NCI-H1417 treated with DMSO at 0.1 percent for 48 hours (cell line): ENCODE results near the gene CD2BP2.
A peak's percentile ranks its signal among the peaks of the same experiment; 100 is the strongest.

Experiments used
- DNase-seq: peaks from one replicate; lab custom pipeline; 2025; lab: John Stamatoyannopoulos, UW

CD2BP2 gene

DNA sequence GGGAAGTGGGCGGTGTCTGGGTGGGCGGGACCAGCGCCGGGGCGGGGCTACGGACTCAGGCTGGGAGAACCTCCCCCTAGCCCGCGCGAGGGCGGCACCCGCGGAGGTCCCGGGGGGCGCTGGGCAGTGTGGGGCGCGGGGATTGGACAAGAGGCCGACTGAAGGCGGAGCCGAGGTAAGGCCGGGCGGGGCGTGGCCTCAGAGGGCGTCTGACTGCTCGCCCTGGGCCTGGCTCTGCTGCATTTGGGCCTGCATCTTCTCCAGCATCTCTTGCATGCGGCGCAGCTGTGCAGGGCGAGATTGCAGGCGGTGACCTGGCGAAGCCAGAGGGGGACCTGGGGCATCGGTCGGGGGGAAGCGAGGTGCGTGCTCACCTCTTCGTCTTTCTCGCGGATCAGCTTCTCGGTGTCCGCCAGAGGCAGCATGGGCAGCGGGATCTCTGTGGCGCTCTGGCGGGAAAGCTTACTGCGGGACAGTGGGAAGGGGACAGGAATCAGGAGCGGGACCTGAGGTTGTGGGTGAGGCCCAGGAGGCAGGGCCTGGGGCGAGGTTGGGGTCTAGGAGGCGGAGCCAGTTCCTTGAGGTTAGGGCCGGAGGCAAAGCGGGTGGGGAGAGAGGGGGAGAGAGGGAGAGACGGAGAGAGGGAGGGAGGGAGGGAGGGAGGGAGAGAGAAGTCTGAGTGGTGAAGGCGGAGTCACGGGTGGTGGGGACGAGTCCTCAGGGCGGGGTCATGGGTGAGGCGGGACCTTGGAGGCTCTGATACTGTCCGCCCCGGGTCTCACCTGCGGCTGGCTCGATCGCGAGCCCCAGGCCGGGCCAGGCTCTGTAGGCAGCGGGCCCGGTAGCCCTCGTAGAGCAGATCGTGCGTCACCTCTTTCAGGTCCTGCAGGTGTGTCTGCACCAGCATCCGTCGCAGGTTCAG is 23.4 kb upstream of the CD2BP2 start:
- peak; percentile 55 for DNase-seq

- DNase-seq = peak; percentile 63
Measured at GRCh38 chr16:30377812-30378235, 22.7 kb upstream of the CD2BP2 start.

DNA sequence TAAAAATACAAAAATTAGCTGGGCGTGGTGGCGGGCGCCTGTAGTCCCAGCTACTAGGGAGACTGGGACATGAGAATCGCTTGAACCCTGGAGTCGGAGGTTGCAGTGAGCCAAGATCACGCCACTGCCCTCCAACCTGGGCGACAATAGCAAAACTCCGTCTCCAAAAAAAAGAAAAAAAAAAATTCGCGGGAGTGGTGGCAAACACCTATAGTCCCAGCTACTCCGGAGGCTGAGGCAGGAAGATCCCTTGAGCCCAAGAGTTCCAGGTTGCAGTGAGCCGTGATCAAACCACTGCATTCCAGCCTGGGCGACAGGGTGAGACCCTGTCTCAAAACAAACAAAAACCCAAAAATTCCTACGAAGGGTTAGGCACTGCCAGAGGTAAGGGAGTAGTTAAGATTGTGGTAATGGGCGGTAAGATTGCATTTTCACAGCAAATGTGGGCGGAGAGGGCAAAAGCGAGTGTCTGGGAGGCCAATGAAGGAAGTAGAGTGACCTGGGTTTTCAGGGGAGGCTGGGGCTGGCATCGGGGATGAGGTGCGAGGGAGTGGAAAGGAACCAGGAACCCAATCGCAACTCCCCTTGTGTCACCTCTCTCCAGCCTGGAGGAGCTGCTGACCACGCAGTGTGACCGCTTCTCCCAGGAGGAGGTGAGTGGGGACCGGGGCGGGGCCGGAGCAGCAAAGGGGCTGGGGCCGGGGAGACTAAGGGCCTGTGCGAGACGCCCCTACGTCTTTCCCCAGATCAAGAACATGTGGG is 22.1 kb upstream of the CD2BP2 start:
- no peak for DNase-seq

- DNase-seq = no peak
Measured at GRCh38 chr16:30376461-30376902, 21.4 kb upstream of the CD2BP2 start.

DNA sequence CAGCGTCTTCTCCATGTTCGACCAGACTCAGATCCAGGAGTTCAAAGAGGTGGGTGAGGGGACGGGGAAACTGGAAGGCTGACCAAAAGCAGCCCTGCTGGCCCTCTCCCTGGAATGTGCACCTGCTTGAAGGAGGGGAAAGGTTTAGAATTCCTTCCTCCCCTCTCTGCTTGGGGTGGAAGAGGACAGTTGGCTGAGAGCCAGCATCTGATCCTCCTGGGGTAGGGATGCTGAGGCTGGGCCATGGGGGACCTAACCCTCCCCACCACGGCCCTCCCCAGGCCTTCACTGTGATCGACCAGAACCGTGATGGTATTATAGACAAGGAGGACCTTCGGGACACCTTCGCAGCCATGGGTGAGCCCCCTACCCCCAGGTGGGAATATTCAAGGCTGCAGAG is 20.8 kb upstream of the CD2BP2 start:
- no peak for DNase-seq

- no peak for DNase-seq
Measured at GRCh38 chr16:30374538-30374937, 19.4 kb upstream of the CD2BP2 start, which contains the start of gene MYL11. MYL11 (plus strand) TSS chr16:30374802; CDS start chr16:30374858, 56 bp downstream.

DNA sequence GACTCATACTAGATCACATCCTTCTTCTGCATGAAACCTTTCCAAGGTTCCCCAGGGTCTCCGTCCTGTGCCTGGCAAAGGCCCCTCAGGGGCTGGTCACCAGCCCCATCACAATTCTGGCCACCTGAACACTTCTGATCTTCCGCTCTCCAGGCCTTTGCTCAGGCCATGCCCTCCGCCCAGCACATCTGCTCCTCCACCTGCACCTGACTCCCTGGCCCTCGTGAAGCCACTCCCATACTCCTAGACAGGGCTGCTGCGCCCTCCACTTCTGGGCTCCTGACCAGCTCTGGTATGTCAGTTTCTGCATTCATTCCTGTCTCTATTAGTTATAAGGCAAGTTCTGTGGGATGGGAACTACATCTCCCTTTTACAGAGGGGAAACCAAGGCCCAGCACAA is 17.6 kb upstream of the CD2BP2 start:
- DNase-seq = no peak

DNA sequence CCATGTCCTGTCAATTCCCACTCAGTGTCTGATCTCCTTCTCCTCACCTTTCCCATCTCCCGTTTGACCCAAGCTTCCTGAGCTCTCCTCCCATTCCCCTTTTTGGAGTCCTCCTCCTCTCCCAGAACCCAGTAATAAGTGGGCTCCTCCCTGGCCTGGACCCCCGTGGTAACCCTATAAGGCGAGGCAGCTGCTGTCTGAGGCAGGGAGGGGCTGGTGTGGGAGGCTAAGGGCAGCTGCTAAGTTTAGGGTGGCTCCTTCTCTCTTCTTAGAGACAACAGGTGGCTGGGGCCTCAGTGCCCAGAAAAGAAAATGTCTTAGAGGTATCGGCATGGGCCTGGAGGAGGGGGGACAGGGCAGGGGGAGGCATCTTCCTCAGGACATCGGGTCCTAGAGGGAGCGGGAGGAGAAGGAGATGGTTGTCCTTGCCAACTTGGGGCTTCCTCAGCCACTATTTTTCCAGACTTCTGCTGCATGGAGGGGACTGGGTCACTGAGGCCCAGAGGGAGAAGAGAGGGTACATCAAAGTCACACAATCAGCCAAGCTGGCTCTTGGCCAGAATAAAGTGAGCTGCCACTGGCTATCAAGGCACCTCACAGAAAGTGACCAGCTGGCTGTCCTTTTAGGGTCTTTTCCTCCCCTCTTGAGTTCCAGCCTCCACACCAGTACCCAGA is 17.1 kb upstream of the CD2BP2 start:
- no peak for DNase-seq

GRCh38 chr16:30371248-30371816 is 16.2 kb upstream of the CD2BP2 start:
- no peak for DNase-seq

GRCh38 chr16:30370456-30371247 is 15.5 kb upstream of the CD2BP2 start, which contains the start of gene TBC1D10B:
TBC1D10B (minus strand) TSS chr16:30370494; CDS start chr16:30370183, 311 bp downstream.
- peak; percentile 99 for DNase-seq

DNA sequence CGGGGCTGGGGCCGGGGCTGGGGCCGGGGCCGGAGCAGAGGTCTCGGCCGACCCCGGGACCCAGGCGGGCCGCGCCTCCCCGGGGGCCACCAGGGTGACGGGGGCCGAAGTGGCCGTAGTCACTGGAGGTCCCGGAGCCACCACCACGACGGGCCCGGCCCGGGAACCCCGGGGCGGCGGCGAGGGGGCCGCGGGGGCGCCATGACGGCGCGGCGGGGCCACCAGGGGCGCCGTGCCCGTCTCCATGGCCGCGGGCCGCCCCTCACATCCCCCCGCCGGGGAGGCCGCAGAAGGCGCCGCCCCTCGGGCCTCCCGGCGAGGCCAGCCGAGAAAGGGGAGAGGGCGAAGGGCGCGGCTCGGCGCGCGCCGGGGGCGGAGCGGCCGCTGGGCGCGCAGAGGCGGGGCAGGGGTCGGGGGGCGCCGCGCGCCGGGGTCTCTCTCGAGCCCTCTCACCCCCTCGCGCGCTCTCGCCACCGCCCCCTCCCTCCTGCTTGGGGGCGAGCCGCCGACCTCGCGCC is 14.9 kb upstream of the CD2BP2 start:
- DNase-seq = no peak

DNA sequence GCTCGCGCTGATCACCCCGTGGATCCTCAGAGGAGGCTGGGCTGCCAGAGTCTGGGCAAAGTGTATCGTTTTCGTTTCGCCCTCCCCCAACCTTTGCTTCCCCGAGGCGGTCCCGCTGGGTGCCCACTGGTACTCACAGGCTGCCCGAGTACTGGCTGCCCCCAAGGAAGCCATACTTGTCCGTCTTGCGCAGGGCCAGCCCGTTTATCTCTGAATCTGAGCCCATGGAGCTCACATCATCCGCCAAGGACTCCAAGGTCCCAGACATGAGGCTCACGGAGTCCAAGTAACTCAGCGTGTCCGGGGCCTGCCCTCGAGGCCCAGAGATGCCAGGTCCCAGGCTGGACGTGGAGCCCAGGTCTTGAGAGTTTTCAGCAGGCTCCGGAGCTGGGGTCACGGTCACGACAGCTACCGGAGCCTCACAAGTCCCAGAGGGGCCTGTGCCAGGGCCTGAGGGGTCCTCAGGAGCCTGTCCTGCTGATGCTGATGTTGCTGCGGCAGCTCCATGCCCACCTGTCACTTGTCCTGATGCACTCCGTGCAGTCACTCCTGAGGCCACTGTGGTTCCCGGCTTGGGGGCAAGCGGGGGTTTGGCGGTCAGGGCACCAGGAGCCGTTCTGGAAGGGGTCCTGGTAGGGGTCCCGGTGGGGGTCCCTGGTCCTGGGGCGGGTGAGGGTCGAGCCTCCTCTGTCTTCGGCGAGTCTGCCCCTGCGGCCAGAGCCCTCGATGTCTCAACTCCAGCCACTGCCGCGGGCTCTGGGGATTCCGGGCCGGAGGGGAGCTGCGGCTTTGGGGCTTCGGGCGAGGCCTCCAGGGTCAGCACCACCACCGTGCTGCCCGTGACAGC is 14.2 kb upstream of the CD2BP2 start:
- no peak for DNase-seq

DNA sequence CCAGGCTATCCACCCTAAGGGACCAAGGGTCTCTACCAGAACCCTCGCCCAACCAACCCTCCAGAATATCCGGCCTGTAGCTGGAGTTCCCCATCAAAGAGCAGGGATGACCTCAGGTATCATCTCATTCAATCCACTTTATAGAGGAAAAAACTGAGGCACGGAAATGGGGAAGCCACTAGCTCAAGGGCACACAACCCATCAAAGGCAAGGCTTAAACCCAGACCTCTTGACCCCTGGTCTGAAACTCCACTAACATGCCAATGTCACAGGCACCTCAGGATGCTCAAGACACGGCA is 13.6 kb upstream of the CD2BP2 start:
- DNase-seq = no peak

DNA sequence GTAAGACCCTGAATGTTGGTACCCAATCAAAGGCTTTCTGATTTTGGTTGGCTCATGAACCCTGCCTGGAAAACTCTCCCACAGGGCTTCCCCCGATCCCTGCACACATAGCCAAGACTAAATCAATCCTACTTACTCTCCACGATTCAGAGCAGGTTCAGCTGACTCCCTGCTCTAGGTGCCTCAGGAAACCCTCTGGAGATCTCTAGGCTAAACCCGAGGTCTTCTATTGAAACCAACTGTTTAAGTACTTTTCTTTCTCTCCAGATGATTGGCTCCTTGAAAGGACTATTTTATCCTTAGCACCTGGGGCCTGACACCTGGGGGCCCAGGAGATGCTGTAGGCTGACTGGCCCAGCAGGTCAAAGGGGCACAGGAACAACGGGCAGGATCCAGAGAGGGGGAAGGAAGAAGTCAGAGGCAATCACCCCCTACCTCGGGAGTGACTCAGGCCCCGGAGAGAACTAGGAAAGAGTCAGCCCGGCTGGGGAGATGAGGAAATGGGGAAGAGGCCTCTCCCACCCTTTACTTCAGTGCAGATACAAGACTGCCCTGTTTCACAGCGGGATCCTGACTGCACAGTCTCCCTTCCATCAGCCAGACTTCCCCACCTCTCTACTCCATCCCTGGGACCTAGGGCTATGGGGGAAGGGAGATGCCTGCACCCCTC is 13.1 kb upstream of the CD2BP2 start:
- DNase-seq = no peak

DNA sequence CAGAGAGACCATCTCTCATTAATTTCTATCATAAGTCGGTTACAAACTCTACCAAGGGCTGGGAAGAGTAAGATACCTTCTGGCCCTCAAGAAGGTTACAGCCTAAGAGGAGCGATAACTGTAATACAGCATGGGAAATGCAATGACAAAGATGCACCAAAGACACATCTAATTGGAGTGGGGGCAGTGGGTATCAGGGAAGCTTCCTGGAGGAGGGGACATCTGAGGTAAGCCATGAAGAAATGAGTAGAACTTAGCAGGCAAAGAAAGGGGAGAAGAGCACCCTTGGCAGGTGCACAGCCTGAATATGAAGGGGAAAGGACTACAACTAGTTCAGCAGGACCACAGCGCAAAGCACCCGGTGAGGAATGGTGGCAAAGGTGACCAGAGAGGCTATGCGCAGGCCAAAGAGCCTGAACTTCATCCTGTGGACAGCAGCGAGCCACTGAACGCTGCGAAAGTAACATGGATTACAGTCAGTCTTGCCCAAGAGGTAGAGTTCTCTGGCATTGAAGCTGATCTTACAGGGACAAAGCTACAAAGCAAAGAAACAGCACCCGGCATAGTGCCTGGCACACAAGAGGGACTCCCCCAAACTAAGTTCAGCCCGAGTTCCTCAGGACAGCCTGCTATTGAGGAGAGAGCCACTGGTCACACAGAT is 12.4 kb upstream of the CD2BP2 start:
- DNase-seq = no peak

DNA sequence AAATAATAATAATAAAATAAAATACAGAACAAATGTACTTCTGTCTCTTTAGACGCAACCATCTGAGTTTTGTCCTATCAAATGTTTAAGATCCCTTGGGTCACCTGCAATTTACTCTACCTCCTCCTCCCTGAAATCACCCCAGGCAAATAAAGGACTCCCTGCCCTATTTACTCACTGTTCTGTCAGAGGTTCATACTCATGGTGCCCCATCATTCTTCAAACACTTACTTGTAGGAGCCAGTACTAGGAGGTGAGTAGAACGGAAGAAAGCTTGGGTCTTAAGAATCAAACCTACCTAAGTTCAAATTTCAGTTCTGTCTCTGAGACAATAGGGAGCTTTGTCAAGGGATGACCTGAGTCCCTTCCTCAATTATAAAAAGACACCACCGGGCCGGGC is 11.4 kb upstream of the CD2BP2 start:
- DNase-seq = no peak

GRCh38 chr16:30365200-30365599 is 10.1 kb upstream of the CD2BP2 start:
- DNase-seq = no peak

DNA sequence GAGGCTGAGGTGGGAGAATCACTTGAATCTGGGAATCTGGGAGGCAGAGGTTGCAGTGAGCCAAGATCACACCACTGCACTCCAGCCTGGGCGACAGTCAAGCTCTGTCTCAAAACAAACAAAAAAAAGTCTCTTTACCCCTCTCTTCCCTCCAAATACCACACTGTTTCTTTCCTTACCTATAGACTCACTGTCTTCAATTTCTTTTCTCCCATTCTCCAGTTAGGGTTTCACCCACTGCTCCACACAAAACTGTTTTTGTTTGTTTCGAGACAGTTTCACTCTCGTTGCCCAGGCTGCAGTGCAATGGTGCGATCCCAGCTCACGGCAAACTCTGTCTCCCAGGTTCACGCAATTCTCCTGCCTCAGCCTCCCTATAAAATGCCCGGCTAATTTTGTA is 6.1 kb upstream of the CD2BP2 start:
- DNase-seq = no peak

GRCh38 chr16:30359871-30360170 is 4.7 kb upstream of the CD2BP2 start:
- no peak for DNase-seq
